Measurements from ENCODE around the gene TNFAIP8L3.
A peak's percentile ranks its signal among the peaks of the same experiment; 100 is the strongest.
"Not testable (repeated sequence)": the region's sequence is repeated elsewhere in the genome, so short reads cannot be mapped to it uniquely, and the experiment has no call there.

Gene TNFAIP8L3

GRCh38 chr15:51051776-51052175 lies 42.9 kb downstream of the TNFAIP8L3 start:
- DNase-seq, result peak; percentile 75 to 76

- peak; percentile 8 to 37 for DNase-seq
These were observed 45.6 kb downstream of the TNFAIP8L3 start for GRCh38 chr15:51049081-51049480.

- DNase-seq, result peak; percentile 56 to 66
These were observed 46.4 kb downstream of the TNFAIP8L3 start for GRCh38 chr15:51048308-51048707.

- no peak for DNase-seq
These were observed 47.8 kb downstream of the TNFAIP8L3 start for GRCh38 chr15:51046799-51047449.

DNA sequence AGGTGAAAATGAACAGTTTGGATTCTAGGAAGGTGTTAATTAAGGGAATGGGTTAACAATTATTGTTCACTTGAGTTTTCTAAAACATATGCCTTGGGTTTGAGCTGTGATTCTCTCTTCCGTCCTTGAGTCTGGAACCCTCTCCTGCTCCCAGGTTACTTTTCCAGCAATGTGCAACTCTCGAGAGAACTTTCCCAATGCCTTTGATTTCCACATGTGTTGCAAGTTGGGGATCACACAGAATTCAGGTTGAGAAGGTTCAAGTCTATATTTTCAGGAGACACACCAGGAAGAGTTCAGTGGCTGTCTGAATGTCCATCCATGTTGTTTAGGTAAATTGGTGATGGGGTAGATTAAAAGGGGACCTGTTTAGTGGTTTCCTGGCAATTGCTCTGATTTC lies 48.7 kb downstream of the TNFAIP8L3 start:
- no peak for DNase-seq

DNA sequence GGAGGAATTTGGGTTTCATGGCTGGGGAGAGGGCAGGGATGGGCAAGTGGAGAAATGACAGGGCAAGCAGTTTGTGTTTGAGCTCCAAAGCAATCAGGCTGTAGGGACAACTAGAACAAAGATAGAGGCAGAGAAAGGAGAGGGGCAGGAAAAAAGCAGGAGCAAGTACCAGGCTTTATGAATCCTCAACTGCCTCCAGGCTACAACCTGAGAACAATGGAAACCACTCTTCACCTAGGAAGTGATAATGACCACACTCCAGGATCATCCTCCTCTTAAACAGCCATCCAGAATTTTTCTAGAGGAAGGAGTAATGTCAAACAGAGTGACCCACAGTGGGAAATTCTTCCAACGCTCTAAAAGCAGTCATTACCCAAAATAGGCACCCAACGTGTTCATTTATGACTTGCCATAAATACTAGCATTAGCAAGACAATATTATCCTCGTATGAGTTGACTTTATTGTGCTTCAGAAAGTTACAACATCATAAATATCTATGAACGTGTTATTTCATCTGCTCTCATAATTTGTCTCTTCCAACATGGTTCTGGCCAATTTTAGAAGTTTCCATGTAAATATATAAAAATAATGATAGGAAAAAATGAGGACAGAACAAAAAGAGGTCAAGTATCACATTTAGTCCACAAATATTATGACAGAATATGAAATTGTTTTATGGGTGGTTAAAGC lies 50.5 kb downstream of the TNFAIP8L3 start:
- no peak for DNase-seq

- DNase-seq, result no peak
These were observed 55.8 kb downstream of the TNFAIP8L3 start for GRCh38 chr15:51038974-51039319.

GRCh38 chr15:51038162-51038973 lies 56.3 kb downstream of the TNFAIP8L3 start:
- no peak for DNase-seq

- not testable (repeated sequence) for DNase-seq
These were observed 57.2 kb downstream of the TNFAIP8L3 start for GRCh38 chr15:51037474-51037873.

GRCh38 chr15:51030649-51031316 lies 63.9 kb downstream of the TNFAIP8L3 start:
- DNase-seq, result no peak

GRCh38 chr15:51025454-51025846 lies 69.3 kb downstream of the TNFAIP8L3 start:
- DNase-seq, result no peak

DNA sequence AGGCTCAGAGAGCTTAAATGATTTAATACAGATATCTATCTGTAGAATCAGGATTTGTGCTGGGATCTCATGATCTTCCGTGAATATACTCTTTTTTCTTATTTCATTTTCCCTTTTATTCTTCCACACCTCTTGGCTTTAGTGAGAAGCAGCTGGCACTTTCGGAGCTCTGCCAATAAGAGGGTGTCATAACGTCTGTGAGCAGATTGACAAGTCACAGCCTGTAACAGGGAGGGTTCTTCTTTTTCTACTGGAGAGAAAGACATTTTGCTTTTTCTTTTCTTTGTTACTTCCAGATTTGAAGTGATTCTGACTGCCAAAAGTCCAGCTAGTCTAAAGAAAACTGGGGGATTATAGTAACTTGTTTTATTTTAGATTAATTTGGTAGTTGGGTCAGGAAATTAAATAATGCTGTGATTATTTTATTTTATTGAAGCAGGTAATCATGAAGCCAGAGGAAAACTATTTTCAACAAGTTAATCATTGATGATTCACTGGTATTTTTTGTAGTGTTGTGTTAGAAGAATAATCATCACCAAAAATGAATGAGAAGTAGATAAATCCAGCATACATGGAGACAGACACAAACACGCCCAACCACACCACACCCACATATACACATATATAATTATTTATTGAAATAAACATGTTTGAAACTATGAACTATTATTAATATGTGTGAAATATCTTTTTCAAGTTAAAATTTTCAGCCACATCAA lies 69.8 kb downstream of the TNFAIP8L3 start:
- no peak for DNase-seq

- no peak for DNase-seq
These were observed 71.2 kb downstream of the TNFAIP8L3 start for GRCh38 chr15:51023499-51023898.

GRCh38 chr15:51022206-51022605 lies 72.5 kb downstream of the TNFAIP8L3 start:
- no peak for DNase-seq

DNA sequence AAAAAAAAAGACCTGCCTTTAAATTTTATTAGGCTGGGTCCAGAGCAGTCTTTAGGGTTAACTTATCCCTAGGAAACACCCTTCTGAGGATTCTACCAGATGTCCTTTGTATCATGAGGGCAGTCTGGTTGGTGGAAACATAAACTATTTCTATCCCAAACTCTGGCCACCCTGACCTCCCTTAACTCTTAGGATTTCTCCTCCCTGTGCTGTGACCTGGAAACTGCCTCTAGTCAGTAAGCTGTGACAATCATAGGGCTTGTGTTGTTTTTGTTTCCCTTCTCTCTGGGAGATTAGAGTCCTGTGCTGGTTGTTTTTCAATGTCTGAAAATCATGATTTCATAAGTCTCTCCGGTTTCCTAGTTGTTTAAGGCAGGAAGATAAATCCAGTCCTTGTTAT lies 78.1 kb downstream of the TNFAIP8L3 start:
- no peak for DNase-seq

GRCh38 chr15:51011212-51011611 lies 83.5 kb downstream of the TNFAIP8L3 start:
- DNase-seq, result no peak

DNA sequence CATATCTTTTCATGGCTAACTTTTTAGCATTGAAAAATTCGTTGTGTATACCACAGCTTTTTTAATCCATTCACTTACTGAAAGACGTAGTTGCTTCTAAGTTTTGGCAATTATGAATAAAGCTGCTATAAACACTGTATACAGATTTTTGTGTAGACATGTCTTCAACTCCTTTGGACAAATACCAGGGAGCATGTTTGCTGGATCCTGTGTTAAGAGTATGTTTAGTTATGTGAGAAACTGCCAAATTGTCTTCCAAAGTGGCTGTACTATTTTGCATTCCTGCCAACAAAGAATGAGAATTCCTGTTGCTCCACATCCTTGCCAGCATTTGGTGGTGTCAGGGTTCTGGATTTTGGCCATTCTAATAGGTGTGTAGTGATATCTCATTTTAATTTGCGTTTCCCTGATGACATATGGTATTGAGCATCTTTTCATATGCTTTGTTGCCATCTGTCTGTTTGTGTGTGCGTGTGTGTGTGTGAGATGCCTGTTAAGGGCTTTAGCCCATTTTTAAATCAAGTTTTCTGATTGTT lies 87.5 kb downstream of the TNFAIP8L3 start:
- DNase-seq, result no peak
